WTC11 (cell line): Measurements from ENCODE around the gene RPUSD4. TPM values are rescaled to one million over a fixed set of nuclear protein-coding genes. Genes with fewer than 3 reads are reported as not detected.

ENCODE experiments used
- ATAC-seq: fragments of 200-7000 bp; cut with Tn5 transposase; 2 replicates; pipeline ENCODE4 v1.10.0; 2021; ENCODE audit warnings: mild to moderate bottlenecking, moderate library complexity
- CTCF ChIA-PET: fragments of 300-600 bp; sonication (Branson Sonifier 250); formaldehyde crosslinking; loops from one replicate; lab custom pipeline; 2021; ENCODE audit warnings: antibody characterized with exemption; lab: Charles Lee
- POLR2A ChIA-PET: fragments of 350-600 bp; sonication (Branson Sonifier 250); formaldehyde crosslinking; loops from one replicate; lab custom pipeline; 2021; ENCODE audit warnings: antibody characterized with exemption; lab: Charles Lee
- DNase-seq: peaks from one replicate; pipeline ENCODE4 v3.0.0; 2021; ENCODE audit warnings: low spot score
- H3K27ac Mint-ChIP-seq: 2 replicates; pipeline ENCODE4 v1.8.0; 2021; ENCODE audit warnings: mixed read lengths
- H3K27me3 Mint-ChIP-seq: 2 replicates; pipeline ENCODE4 v1.8.0; 2021; ENCODE audit warnings: low read depth, mild to moderate bottlenecking, moderate library complexity, mixed read lengths
- H3K36me3 Mint-ChIP-seq: 2 replicates; pipeline ENCODE4 v1.8.0; 2021; ENCODE audit warnings: mixed read lengths
- H3K4me1 Mint-ChIP-seq: 2 replicates; pipeline ENCODE4 v1.8.0; 2022; ENCODE audit warnings: mixed read lengths
- H3K4me3 Mint-ChIP-seq: 2 replicates; pipeline ENCODE4 v1.8.0; 2021; ENCODE audit warnings: mild to moderate bottlenecking, moderate library complexity, mixed read lengths
- H3K9me3 Mint-ChIP-seq: 2 replicates; pipeline ENCODE4 v1.8.0; 2021; ENCODE audit warnings: mixed read lengths
- AFF4 ChIP-seq: sonication (generic); formaldehyde crosslinking; IDR thresholded peaks from 2 replicates; pipeline ENCODE4 v1.8.1; 2023; ENCODE audit warnings: mild to moderate bottlenecking, missing genetic modification reagents, borderline replicate concordance
- CBFB ChIP-seq: sonication (generic); formaldehyde crosslinking; IDR thresholded peaks from 2 replicates; pipeline ENCODE4 v1.8.1; 2022; ENCODE audit warnings: mild to moderate bottlenecking, low read depth, missing genetic modification reagents
- FOXJ3 ChIP-seq: sonication (generic); formaldehyde crosslinking; IDR thresholded peaks from 2 replicates; pipeline ENCODE4 v1.9.0; 2021; ENCODE audit warnings: missing genetic modification reagents, mild to moderate bottlenecking, borderline replicate concordance
- HMGA2 ChIP-seq: fragments of 250-450 bp; sonication (Bioruptor Pico); IDR thresholded peaks from 2 replicates; pipeline ENCODE4 v1.4.0; 2021; ENCODE audit warnings: mild to moderate bottlenecking, moderate library complexity
- NFYB ChIP-seq: sonication (generic); formaldehyde crosslinking; conservative IDR thresholded peaks from 2 replicates; pipeline ENCODE4 v1.8.0; 2022; ENCODE audit warnings: low read depth, missing genetic modification reagents
- NR2C2 ChIP-seq: sonication (generic); formaldehyde crosslinking; IDR thresholded peaks from 2 replicates; pipeline ENCODE4 v1.8.0; 2022; ENCODE audit warnings: mild to moderate bottlenecking, missing genetic modification reagents
- NR3C1 ChIP-seq: sonication (generic); formaldehyde crosslinking; conservative IDR thresholded peaks from 2 replicates; pipeline ENCODE4 v1.8.1; 2023; ENCODE audit warnings: low read depth, mild to moderate bottlenecking, missing genetic modification reagents
- STAT6 ChIP-seq: sonication (generic); formaldehyde crosslinking; conservative IDR thresholded peaks from 2 replicates; pipeline ENCODE4 v1.8.1; 2023; ENCODE audit warnings: mild to moderate bottlenecking, low read depth, missing genetic modification reagents, moderate library complexity
- USF1 ChIP-seq: sonication (generic); formaldehyde crosslinking; IDR thresholded peaks from 2 replicates; pipeline ENCODE4 v1.8.0; 2022; ENCODE audit warnings: mild to moderate bottlenecking, missing genetic modification reagents
- ZNF121 ChIP-seq: sonication (generic); formaldehyde crosslinking; IDR thresholded peaks from 2 replicates; pipeline ENCODE4 v1.8.0; 2023; ENCODE audit warnings: missing genetic modification reagents
- ZNF423 ChIP-seq: fragments of 250-450 bp; sonication (Bioruptor Pico); IDR thresholded peaks from 2 replicates; pipeline ENCODE4 v2.1.2; 2022; ENCODE audit warnings: mild to moderate bottlenecking, moderate library complexity
- ZNF512 ChIP-seq: sonication (generic); formaldehyde crosslinking; IDR thresholded peaks from 2 replicates; pipeline ENCODE4 v1.8.1; 2022; ENCODE audit warnings: missing genetic modification reagents, borderline replicate concordance
- total RNA-seq: library from RNA; stranded (reverse); gene quantifications from 3 replicates; pipeline ENCODE4 v1.2.3, GENCODE V29; 2021
- TF ChIP-seq, protein P1 (sequence below): fragments of 250-450 bp; sonication (Bioruptor Pico); IDR thresholded peaks from 2 replicates; pipeline ENCODE4 v1.9.0; 2021; ENCODE audit warnings: moderate library complexity, mild to moderate bottlenecking, inconsistent platforms, borderline replicate concordance
- TF ChIP-seq, protein P2 (sequence below): fragments of 250-450 bp; sonication (Bioruptor Pico); IDR thresholded peaks from 2 replicates; pipeline ENCODE4 v1.8.0; 2021; ENCODE audit warnings: mild to moderate bottlenecking
- TF ChIP-seq, protein P3 (sequence below): fragments of 250-450 bp; sonication (Bioruptor Pico); conservative IDR thresholded peaks from 2 replicates; pipeline ENCODE4 v1.9.0; 2021; ENCODE audit warnings: mild to moderate bottlenecking
- TF ChIP-seq, protein P4 (sequence below): sonication (generic); formaldehyde crosslinking; IDR thresholded peaks from 2 replicates; pipeline ENCODE4 v1.8.0; 2023; ENCODE audit warnings: missing genetic modification reagents

The RPUSD4 gene
- total RNA-seq, 1 experiment from 2014 or later, result 46.6 TPM

- TF ChIP-seq ZNF512 (no peak), STAT6 (no peak), ZNF423 (CRISPR knock-in tag) (no peak)
- TF ChIP-seq, protein P1, sequence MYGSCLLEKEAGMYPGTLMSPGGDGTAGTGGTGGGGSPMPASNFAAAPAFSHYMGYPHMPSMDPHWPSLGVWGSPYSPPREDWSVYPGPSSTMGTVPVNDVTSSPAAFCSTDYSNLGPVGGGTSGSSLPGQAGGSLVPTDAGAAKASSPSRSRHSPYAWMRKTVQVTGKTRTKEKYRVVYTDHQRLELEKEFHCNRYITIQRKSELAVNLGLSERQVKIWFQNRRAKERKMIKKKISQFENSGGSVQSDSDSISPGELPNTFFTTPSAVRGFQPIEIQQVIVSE (CRISPR knock-in tag), result no peak
Observed at GRCh38 chr11:126246636-126247035, 35.2 kb upstream of the RPUSD4 start (continued).

DNA sequence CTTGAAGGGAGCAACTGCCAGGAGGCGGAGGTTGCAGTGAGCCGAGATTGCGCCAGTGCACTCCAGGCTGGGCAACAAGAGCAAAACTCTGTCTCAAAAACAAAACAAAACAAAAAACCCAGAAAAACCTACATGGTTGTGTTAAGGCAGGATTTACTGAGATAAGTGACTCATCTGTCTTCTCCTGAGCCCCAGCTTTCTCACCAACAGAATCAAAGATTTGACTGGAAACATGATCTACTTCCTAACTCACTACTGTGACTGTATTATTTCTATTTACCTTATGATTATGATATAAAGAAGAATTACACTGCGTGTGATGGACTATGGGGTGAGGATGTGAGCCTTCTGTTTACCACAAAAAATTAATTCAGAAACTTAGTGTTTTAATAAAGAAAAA is 21.9 kb upstream of the RPUSD4 start:
- TF ChIP-seq HMGA2 (CRISPR knock-in tag) (no peak), ZNF121 (no peak), ZNF423 (CRISPR knock-in tag) (no peak), CBFB (CRISPR knock-in tag) (no peak), NFYB (no peak)
- TF ChIP-seq, protein P2, sequence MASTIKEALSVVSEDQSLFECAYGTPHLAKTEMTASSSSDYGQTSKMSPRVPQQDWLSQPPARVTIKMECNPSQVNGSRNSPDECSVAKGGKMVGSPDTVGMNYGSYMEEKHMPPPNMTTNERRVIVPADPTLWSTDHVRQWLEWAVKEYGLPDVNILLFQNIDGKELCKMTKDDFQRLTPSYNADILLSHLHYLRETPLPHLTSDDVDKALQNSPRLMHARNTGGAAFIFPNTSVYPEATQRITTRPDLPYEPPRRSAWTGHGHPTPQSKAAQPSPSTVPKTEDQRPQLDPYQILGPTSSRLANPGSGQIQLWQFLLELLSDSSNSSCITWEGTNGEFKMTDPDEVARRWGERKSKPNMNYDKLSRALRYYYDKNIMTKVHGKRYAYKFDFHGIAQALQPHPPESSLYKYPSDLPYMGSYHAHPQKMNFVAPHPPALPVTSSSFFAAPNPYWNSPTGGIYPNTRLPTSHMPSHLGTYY, result no peak
- TF ChIP-seq, protein P3, sequence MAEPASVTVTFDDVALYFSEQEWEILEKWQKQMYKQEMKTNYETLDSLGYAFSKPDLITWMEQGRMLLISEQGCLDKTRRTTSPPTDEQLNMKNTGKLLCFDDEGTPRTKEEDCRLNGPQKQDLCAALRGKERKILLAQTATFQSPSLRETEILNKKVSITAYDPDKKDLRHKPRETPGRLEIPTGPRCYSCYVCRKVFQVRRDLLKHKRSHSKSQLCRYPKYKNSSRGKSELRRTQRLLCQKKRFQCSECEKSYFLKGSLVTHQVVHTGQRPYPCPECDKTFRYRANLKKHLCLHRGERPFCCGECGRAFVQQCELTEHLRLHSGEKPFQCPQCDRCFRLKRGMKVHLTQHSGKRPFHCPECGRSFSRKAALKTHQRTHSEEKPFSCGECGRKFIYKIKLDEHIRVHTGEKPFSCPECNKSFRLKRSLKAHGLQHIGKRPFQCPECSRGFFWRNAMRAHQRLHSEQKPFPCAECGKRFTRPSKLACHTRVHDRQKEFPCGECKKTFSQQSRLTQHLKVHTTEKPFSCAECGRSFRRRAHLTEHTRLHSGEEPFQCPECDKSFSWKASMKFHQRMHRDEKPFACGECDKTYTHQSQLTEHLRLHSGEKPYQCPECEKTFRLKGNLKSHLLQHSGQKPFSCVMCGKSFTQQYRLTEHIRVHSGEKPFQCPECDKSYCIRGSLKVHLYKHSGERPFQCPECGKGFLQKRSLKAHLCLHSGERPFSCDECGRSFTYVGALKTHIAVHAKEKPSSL, result no peak
- H3K4me3 Mint-ChIP-seq, result no peak overlapping the region
- H3K9me3 Mint-ChIP-seq, result no peaks in the 10 kb centered on the region
- DNase-seq (no peak), ATAC-seq (no peak)
- no peak overlapping the region for H3K27ac Mint-ChIP-seq
- POLR2A ChIA-PET, result no interaction called here
- CTCF ChIA-PET, result no interaction called here
- peaks cover 25% of the 10 kb centered on the region for H3K36me3 Mint-ChIP-seq
- H3K4me1 Mint-ChIP-seq, result no peaks in the 10 kb centered on the region
- no peaks in the 10 kb centered on the region for H3K27me3 Mint-ChIP-seq

DNA sequence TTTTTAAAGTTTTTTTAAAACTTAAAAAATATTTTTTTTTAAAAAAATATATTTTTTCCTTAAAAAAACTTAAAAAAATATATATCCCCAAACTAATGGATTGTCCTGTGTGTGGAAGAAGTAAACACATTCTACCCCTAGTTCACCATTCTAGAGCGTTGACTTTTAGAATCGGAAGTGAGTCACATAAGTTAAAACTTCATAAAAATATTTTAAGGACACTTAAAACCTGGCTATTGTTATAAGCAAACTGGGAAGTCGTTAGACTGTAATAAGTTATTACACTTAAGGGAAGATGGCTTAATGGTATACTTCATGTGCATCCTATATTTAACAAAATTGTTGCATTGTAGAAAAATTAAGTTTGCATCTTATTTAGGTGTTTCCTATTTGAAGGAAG is 21.2 kb upstream of the RPUSD4 start:
- ATAC-seq (no peak), DNase-seq (no peak)
- CTCF ChIA-PET, result no interaction called here
- POLR2A ChIA-PET, result no interaction called here
- H3K27ac Mint-ChIP-seq, result no peak overlapping the region
- H3K27me3 Mint-ChIP-seq, result no peaks in the 10 kb centered on the region
- peaks cover 22% of the 10 kb centered on the region for H3K36me3 Mint-ChIP-seq
- H3K4me3 Mint-ChIP-seq, result no peak overlapping the region
- no peaks in the 10 kb centered on the region for H3K9me3 Mint-ChIP-seq
- no peaks in the 10 kb centered on the region for H3K4me1 Mint-ChIP-seq
- TF ChIP-seq USF1, result no peak
- no peak for TF ChIP-seq NR2C2
- TF ChIP-seq NR3C1 (CRISPR knock-in tag), result no peak
- no peak for TF ChIP-seq AFF4 (CRISPR knock-in tag)
- TF ChIP-seq, protein P4, sequence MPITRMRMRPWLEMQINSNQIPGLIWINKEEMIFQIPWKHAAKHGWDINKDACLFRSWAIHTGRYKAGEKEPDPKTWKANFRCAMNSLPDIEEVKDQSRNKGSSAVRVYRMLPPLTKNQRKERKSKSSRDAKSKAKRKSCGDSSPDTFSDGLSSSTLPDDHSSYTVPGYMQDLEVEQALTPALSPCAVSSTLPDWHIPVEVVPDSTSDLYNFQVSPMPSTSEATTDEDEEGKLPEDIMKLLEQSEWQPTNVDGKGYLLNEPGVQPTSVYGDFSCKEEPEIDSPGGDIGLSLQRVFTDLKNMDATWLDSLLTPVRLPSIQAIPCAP (CRISPR knock-in tag), result no peak
- TF ChIP-seq STAT6, result no peak
- TF ChIP-seq FOXJ3 (CRISPR knock-in tag), result no peak
